CD4-positive, alpha-beta T cell treated with Interleukin-17A for 4 hours (primary cell): ENCODE data around the gene ADAMTS14.
"Not testable (repeated sequence)": the region's sequence is repeated elsewhere in the genome, so short reads cannot be mapped to it uniquely, and the experiment has no call there.

ENCODE experiments used
- DNase-seq: peaks from one replicate; pipeline ENCODE4 v3.0.0-alpha.2; 2020; ENCODE audit warnings: mixed read lengths

Gene ADAMTS14

GRCh38 chr10:70658582-70659136 lies 13.6 kb upstream of the ADAMTS14 start:
- DNase-seq: no peak

GRCh38 chr10:70659306-70659705 lies 13.0 kb upstream of the ADAMTS14 start:
- DNase-seq: no peak

- no peak for DNase-seq
Measured at GRCh38 chr10:70660722-70661121, 11.6 kb upstream of the ADAMTS14 start.

- no peak for DNase-seq
Measured at GRCh38 chr10:70661623-70662361, 10.5 kb upstream of the ADAMTS14 start.

- DNase-seq: no peak
Measured at GRCh38 chr10:70662362-70663220, 9.7 kb upstream of the ADAMTS14 start.

GRCh38 chr10:70663458-70664409 lies 8.6 kb upstream of the ADAMTS14 start:
- not testable (repeated sequence) for DNase-seq

- DNase-seq: no peak
Measured at GRCh38 chr10:70664702-70665195, 7.6 kb upstream of the ADAMTS14 start.

- DNase-seq: no peak
Measured at GRCh38 chr10:70666960-70667798, 5.1 kb upstream of the ADAMTS14 start.

GRCh38 chr10:70667818-70668217 lies 4.5 kb upstream of the ADAMTS14 start:
- DNase-seq: not testable (repeated sequence)

- DNase-seq: no peak
Measured at GRCh38 chr10:70668454-70668970, 3.8 kb upstream of the ADAMTS14 start.

- no peak for DNase-seq
Measured at GRCh38 chr10:70669015-70669414, 3.3 kb upstream of the ADAMTS14 start.

GRCh38 chr10:70669732-70670317 lies 2.5 kb upstream of the ADAMTS14 start:
- no peak for DNase-seq

GRCh38 chr10:70671619-70672164 lies 614 bp upstream of the ADAMTS14 start:
- DNase-seq: no peak

- DNase-seq: no peak
Measured at GRCh38 chr10:70673043-70673928, 980 bp downstream of the ADAMTS14 start.

- no peak for DNase-seq
Measured at GRCh38 chr10:70673929-70674559, 1.7 kb downstream of the ADAMTS14 start.

- DNase-seq: no peak
Measured at GRCh38 chr10:70674560-70675495, 2.5 kb downstream of the ADAMTS14 start.

GRCh38 chr10:70675496-70676161 lies 3.3 kb downstream of the ADAMTS14 start:
- no peak for DNase-seq
